ENCODE measurements around the gene CACNA2D1.
A peak's percentile ranks its signal among the peaks of the same experiment; 100 is the strongest.

Gene CACNA2D1

GRCh38 chr7:82443547-82444219 lies at the start of gene CACNA2D1:
TSS of gene CACNA2D1 (minus strand) at chr7:82443777.
- Histone ChIP-seq H3K27ac (ENCODE audit: low read length) (no peak within 1 kb of the TSS), H3K27me3 (ENCODE audit: control insufficient read depth, insufficient read depth, low read length) (no peaks in the 10 kb centered on the region), H3K36me3 (ENCODE audit: control insufficient read depth, insufficient read depth, low read length) (no peaks in the 10 kb centered on the region)

DNA sequence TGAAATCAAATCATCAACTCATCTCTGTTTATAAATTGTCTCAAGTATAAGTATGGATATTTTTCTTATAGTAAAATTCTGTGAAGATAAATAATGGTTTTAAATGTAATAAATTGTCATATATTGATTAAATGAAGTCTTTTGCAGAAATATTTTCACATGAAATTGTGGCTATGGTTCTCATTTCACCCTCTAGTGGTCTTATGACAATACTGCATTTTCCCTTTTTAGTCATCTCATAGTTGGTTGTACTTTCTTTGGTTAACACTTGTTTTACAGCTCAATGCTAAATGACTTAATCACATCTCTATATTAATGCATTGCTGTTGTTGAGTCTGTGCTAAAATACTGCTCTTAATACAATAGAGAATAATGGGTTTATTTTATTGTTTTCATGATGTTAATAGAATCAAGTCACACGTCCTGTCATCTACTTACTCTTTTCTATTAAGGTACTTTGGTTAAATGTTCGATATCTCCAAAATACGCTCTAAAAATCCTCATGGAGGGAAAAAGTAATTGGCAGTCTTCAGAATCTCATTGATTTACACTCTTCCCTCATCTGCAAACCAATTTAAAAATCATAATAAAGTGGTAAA lies 38.0 kb upstream of the CACNA2D1 start:
- no peaks in the 10 kb centered on the region for H3K27me3 ChIP-seq (ENCODE audit: control insufficient read depth, insufficient read depth, low read length)
- no peak overlapping the region for H3K27ac ChIP-seq (ENCODE audit: low read length)
- H3K4me3 ChIP-seq (ENCODE audit: low read length) = no peak overlapping the region
- H3K4me1 ChIP-seq (ENCODE audit: control insufficient read depth, insufficient read depth, low read length) = no peaks in the 10 kb centered on the region
- no peaks in the 10 kb centered on the region for H3K9me3 ChIP-seq (ENCODE audit: control insufficient read depth, insufficient read depth, low read length)
- no CpG with 5 or more reads among the region's 3 CpGs for WGBS (ENCODE audit: insufficient coverage, insufficient read length)
- H3K36me3 ChIP-seq (ENCODE audit: control insufficient read depth, insufficient read depth, low read length) = no peaks in the 10 kb centered on the region
- no peak for DNase-seq (ENCODE audit: low read depth, low spot score)

More at GRCh38 chr7:82443547-82444219, at the start of gene CACNA2D1:
- peak within 1 kb of the TSS; percentile 77 for H3K4me3 ChIP-seq (ENCODE audit: low read length)
- peak; percentile 22 for DNase-seq (ENCODE audit: low read depth, low spot score)
- no peaks in the 10 kb centered on the region for H3K4me1 ChIP-seq (ENCODE audit: control insufficient read depth, insufficient read depth, low read length)
- no peaks in the 10 kb centered on the region for H3K9me3 ChIP-seq (ENCODE audit: control insufficient read depth, insufficient read depth, low read length)
- WGBS (ENCODE audit: insufficient coverage, insufficient read length) = no CpG with 5 or more reads among the region's 82 CpGs

DNA sequence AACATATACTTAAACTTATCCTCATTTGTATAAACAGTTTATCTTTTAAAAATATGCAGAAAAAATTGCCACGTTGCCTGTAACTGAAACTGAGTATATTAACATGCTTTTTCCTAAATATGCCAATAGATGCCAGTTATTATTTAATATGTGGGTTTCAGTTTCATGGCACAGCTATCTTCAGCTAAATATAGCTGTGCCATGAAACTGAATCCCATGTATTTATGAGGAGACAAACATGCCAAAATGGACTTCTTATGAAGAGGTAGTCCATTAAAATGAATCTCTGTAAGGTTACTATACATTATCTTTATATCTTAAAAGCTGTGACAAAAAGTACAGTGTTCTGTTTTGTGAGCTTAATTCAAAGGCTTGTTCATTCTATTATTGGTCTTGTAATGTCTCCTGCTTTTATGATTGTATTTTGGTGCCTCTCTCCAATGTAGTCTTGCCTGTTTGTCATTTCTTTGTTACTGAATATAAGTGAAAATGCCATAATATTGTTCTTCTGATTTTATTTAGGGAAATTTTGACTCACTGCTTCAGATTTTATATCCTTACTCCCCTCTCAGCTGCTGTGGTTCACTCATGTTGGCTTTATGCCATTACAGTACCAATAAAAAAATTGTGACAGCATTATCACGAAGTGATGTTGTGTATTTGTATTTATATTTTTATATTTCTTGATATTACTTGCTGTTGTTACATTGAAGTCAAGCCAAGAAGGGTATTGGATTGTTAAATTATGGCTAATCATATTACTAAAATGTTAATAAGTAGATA lies 34.3 kb upstream of the CACNA2D1 start:
- H3K36me3 ChIP-seq (ENCODE audit: control insufficient read depth, insufficient read depth, low read length) = no peaks in the 10 kb centered on the region
- H3K9me3 ChIP-seq (ENCODE audit: control insufficient read depth, insufficient read depth, low read length) = no peaks in the 10 kb centered on the region
- DNase-seq (ENCODE audit: low read depth, low spot score) = no peak
- WGBS (ENCODE audit: insufficient coverage, insufficient read length) = no CpG with 5 or more reads among the region's 2 CpGs
- no peak overlapping the region for H3K4me3 ChIP-seq (ENCODE audit: low read length)
- no peaks in the 10 kb centered on the region for H3K4me1 ChIP-seq (ENCODE audit: control insufficient read depth, insufficient read depth, low read length)
- no peak overlapping the region for H3K27ac ChIP-seq (ENCODE audit: low read length)
- no peaks in the 10 kb centered on the region for H3K27me3 ChIP-seq (ENCODE audit: control insufficient read depth, insufficient read depth, low read length)

DNA sequence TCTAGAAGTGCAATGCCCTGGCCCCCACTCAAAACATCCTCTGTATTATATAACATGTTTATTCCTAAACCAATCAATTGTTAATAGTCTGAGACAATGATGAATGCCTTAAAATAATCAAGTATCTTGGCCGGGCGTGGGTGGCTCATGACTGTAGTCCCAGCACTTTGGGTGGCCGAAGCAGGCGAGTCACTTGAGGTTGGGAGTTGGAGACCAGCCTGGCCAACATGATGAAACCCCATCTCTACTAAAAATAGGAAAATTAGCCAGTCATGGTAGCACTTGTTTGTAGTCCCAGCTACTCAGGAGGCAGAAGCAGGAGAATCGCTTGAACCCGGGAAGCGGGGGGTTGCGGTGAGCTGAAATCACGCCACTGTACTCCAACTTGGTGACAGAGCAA lies 29.4 kb upstream of the CACNA2D1 start:
- no CpG with 5 or more reads among the region's 9 CpGs for WGBS (ENCODE audit: insufficient coverage, insufficient read length)
- H3K4me1 ChIP-seq (ENCODE audit: control insufficient read depth, insufficient read depth, low read length) = no peaks in the 10 kb centered on the region
- H3K4me3 ChIP-seq (ENCODE audit: low read length) = no peak overlapping the region
- H3K9me3 ChIP-seq (ENCODE audit: control insufficient read depth, insufficient read depth, low read length) = no peaks in the 10 kb centered on the region
- H3K36me3 ChIP-seq (ENCODE audit: control insufficient read depth, insufficient read depth, low read length) = no peaks in the 10 kb centered on the region
- no peaks in the 10 kb centered on the region for H3K27me3 ChIP-seq (ENCODE audit: control insufficient read depth, insufficient read depth, low read length)
- no peak overlapping the region for H3K27ac ChIP-seq (ENCODE audit: low read length)
- DNase-seq (ENCODE audit: low read depth, low spot score) = no peak

DNA sequence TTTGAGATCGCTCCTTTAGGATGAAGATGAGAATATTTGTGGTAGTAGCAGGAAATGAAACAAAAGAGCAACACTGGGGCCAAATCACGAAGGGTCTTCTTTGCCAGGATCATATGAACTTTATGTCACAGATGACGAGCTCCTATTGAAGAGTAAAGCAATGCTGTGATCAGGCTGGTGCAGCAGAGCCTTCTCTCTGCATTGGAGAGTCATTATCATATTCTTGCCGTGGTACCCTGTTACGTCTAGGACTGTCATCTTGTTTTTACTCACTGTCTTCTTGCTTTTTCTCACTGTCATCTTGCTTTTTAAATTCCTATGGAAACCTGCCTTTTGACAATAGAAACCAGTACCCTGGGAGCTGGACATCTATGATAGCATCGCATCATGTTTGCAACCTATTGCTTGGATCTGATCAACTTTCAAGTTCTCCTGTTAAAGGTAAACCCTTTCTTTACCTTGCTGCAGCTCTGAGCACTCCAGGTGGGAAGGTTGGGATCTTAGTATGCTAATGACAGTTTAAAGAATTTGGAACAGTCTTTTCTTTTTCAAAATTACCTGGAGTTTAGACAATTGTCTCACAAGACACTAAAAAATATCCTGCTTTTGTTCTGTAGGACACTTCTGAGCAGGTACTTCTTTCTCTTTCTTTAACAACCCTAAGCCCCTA lies 27.9 kb upstream of the CACNA2D1 start:
- no peak overlapping the region for H3K4me3 ChIP-seq (ENCODE audit: low read length)
- no peaks in the 10 kb centered on the region for H3K4me1 ChIP-seq (ENCODE audit: control insufficient read depth, insufficient read depth, low read length)
- no peaks in the 10 kb centered on the region for H3K36me3 ChIP-seq (ENCODE audit: control insufficient read depth, insufficient read depth, low read length)
- H3K9me3 ChIP-seq (ENCODE audit: control insufficient read depth, insufficient read depth, low read length) = no peaks in the 10 kb centered on the region
- WGBS (ENCODE audit: insufficient coverage, insufficient read length) = no CpG with 5 or more reads among the region's 6 CpGs
- H3K27ac ChIP-seq (ENCODE audit: low read length) = no peak overlapping the region
- no peaks in the 10 kb centered on the region for H3K27me3 ChIP-seq (ENCODE audit: control insufficient read depth, insufficient read depth, low read length)
- DNase-seq (ENCODE audit: low read depth, low spot score) = no peak

- DNase-seq (ENCODE audit: low read depth, low spot score) = no peak
- Histone ChIP-seq H3K4me1 (ENCODE audit: control insufficient read depth, insufficient read depth, low read length) (no peaks in the 10 kb centered on the region), H3K27me3 (ENCODE audit: control insufficient read depth, insufficient read depth, low read length) (no peaks in the 10 kb centered on the region), H3K36me3 (ENCODE audit: control insufficient read depth, insufficient read depth, low read length) (no peaks in the 10 kb centered on the region), H3K4me3 (ENCODE audit: low read length) (no peak overlapping the region), H3K9me3 (ENCODE audit: control insufficient read depth, insufficient read depth, low read length) (no peaks in the 10 kb centered on the region), H3K27ac (ENCODE audit: low read length) (no peak overlapping the region)
- no CpG with 5 or more reads among the region's 4 CpGs for WGBS (ENCODE audit: insufficient coverage, insufficient read length)
Observed at GRCh38 chr7:82469207-82469606, 25.6 kb upstream of the CACNA2D1 start.

GRCh38 chr7:82468435-82468834 lies 24.9 kb upstream of the CACNA2D1 start:
- no peaks in the 10 kb centered on the region for H3K36me3 ChIP-seq (ENCODE audit: control insufficient read depth, insufficient read depth, low read length)
- WGBS (ENCODE audit: insufficient coverage, insufficient read length) = no CpG with 5 or more reads among the region's 3 CpGs
- no peaks in the 10 kb centered on the region for H3K9me3 ChIP-seq (ENCODE audit: control insufficient read depth, insufficient read depth, low read length)

GRCh38 chr7:82467020-82467419 lies 23.4 kb upstream of the CACNA2D1 start:
- Histone ChIP-seq H3K27ac (ENCODE audit: low read length) (no peak overlapping the region), H3K27me3 (ENCODE audit: control insufficient read depth, insufficient read depth, low read length) (no peaks in the 10 kb centered on the region), H3K4me3 (ENCODE audit: low read length) (no peak overlapping the region), H3K36me3 (ENCODE audit: control insufficient read depth, insufficient read depth, low read length) (no peaks in the 10 kb centered on the region), H3K4me1 (ENCODE audit: control insufficient read depth, insufficient read depth, low read length) (no peaks in the 10 kb centered on the region), H3K9me3 (ENCODE audit: control insufficient read depth, insufficient read depth, low read length) (no peaks in the 10 kb centered on the region)
- WGBS (ENCODE audit: insufficient coverage, insufficient read length) = 100% methylated on average over 1 of the region's 2 CpGs
- no peak for DNase-seq (ENCODE audit: low read depth, low spot score)

More at GRCh38 chr7:82468435-82468834, 24.9 kb upstream of the CACNA2D1 start:
- no peak overlapping the region for H3K4me3 ChIP-seq (ENCODE audit: low read length)
- no peaks in the 10 kb centered on the region for H3K27me3 ChIP-seq (ENCODE audit: control insufficient read depth, insufficient read depth, low read length)
- no peaks in the 10 kb centered on the region for H3K4me1 ChIP-seq (ENCODE audit: control insufficient read depth, insufficient read depth, low read length)
- DNase-seq (ENCODE audit: low read depth, low spot score) = no peak
- no peak overlapping the region for H3K27ac ChIP-seq (ENCODE audit: low read length)

GRCh38 chr7:82464372-82464771 lies 20.8 kb upstream of the CACNA2D1 start:
- WGBS (ENCODE audit: insufficient coverage, insufficient read length) = no CpG with 5 or more reads among the region's 2 CpGs
- no peak for DNase-seq (ENCODE audit: low read depth, low spot score)
- Histone ChIP-seq H3K27ac (ENCODE audit: low read length) (no peak overlapping the region), H3K27me3 (ENCODE audit: control insufficient read depth, insufficient read depth, low read length) (no peaks in the 10 kb centered on the region), H3K36me3 (ENCODE audit: control insufficient read depth, insufficient read depth, low read length) (no peaks in the 10 kb centered on the region), H3K4me1 (ENCODE audit: control insufficient read depth, insufficient read depth, low read length) (no peaks in the 10 kb centered on the region), H3K9me3 (ENCODE audit: control insufficient read depth, insufficient read depth, low read length) (no peaks in the 10 kb centered on the region), H3K4me3 (ENCODE audit: low read length) (no peak overlapping the region)

DNA sequence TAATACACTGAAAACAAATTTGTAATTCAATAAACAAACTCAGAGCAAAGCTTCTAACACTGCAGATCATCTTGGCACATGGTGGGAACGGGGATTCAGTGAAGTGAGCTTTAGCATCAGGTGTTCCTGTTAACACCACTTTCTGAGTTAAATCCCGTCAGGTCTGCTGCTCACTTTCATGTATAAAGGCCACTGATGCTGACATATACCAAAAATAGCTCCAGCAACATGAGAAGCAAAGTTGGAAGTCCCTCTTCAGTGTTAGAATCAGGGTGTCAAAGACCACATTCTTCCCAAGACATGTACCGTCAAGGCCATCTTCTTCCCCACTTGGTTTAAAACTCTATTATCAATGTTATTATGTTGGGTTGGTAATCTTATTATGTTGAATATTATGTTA lies 11.7 kb upstream of the CACNA2D1 start:
- Histone ChIP-seq H3K36me3 (ENCODE audit: control insufficient read depth, insufficient read depth, low read length) (no peaks in the 10 kb centered on the region), H3K27ac (ENCODE audit: low read length) (no peak overlapping the region), H3K27me3 (ENCODE audit: control insufficient read depth, insufficient read depth, low read length) (no peaks in the 10 kb centered on the region), H3K9me3 (ENCODE audit: control insufficient read depth, insufficient read depth, low read length) (no peaks in the 10 kb centered on the region), H3K4me3 (ENCODE audit: low read length) (no peak overlapping the region), H3K4me1 (ENCODE audit: control insufficient read depth, insufficient read depth, low read length) (no peaks in the 10 kb centered on the region)
- no CpG with 5 or more reads among the region's 3 CpGs for WGBS (ENCODE audit: insufficient coverage, insufficient read length)
- no peak for DNase-seq (ENCODE audit: low read depth, low spot score)
